Measurements from ENCODE around the gene KRTAP12-1. TPM values are rescaled to one million over a fixed set of nuclear protein-coding genes. Genes with fewer than 3 reads are reported as not detected.

Gene KRTAP12-1
- total and polyA plus RNA-seq, 9 of the 15 experiments (the other 6 are each of a cell fraction or from before 2014, with no cell fraction given): not detected

GRCh38 chr21:44677881-44678280 is 4.1 kb downstream of the KRTAP12-1 start (continued):
- TF ChIP-seq SNAPC5 (CRISPR knock-in tag; IDR thresholded peaks at IDR 0.05): no peak

DNA sequence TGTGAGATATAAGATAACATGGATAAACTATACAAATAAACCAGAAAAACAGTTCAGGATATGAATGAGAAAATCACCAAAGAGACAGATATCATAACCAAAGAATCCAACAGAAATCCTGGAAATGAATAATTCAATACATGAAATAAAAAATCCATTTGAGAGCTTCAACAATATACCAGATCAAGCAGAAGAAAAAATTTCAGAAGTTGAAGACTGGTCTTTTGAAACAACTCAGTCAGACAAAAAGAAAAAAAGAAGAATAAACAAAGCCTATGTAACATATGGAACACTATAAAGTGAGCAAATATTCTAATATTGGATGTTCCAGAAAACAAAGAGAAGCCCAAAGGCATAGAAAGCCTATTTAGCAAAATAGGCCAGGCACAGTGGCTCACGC is 10.1 kb downstream of the KRTAP12-1 start:
- no peaks in the 10 kb centered on the region for H3K79me2 ChIP-seq (ENCODE audit: control insufficient read depth, insufficient read depth, low read length)
- TF ChIP-seq CBX3 (IDR thresholded peaks at IDR 0.05; ENCODE audit: borderline replicate concordance in 1 of 2, low read length in 2 of 2) (0 out of 3 replicates have a peak, but pooled peaks of 1 of the 2 experiments have one; percentile 32), SIN3B (IDR thresholded peaks at IDR 0.05; ENCODE audit: low read depth) (no peak), ZNF280A (IDR thresholded peaks at IDR 0.05; ENCODE audit: low read depth, partially characterized antibody) (peak; percentile 63), ZNF583 (CRISPR knock-in tag; IDR thresholded peaks at IDR 0.05) (peak; percentile 95; the same call in 1 of the 2 replicates), ZSCAN29 (IDR thresholded peaks at IDR 0.05) (no peak), NFYB (IDR thresholded peaks at IDR 0.05; ENCODE audit: extremely low read depth, insufficient read length) (no peak), HLTF (IDR thresholded peaks at IDR 0.05) (0 out of 2 replicates have a peak, but pooled peaks have one; percentile 45), TRIM24 (IDR thresholded peaks at IDR 0.05) (0 out of 4 replicates have a peak, but pooled peaks of 1 of the 2 experiments have one; percentile 23), HBP1 (CRISPR knock-in tag; IDR thresholded peaks at IDR 0.05) (no peak), ZEB2 (IDR thresholded peaks at IDR 0.05) (peak; percentile 36; the same call in 1 of the 2 replicates), NUFIP1 (IDR thresholded peaks at IDR 0.05; ENCODE audit: partially characterized antibody) (no peak), TRIM28 (IDR thresholded peaks at IDR 0.05) (peak; percentile 86)
- TF ChIP-seq, protein P1, sequence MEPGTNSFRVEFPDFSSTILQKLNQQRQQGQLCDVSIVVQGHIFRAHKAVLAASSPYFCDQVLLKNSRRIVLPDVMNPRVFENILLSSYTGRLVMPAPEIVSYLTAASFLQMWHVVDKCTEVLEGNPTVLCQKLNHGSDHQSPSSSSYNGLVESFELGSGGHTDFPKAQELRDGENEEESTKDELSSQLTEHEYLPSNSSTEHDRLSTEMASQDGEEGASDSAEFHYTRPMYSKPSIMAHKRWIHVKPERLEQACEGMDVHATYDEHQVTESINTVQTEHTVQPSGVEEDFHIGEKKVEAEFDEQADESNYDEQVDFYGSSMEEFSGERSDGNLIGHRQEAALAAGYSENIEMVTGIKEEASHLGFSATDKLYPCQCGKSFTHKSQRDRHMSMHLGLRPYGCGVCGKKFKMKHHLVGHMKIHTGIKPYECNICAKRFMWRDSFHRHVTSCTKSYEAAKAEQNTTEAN (CRISPR knock-in tag; IDR thresholded peaks at IDR 0.05): no peak
- TF ChIP-seq, protein P2, sequence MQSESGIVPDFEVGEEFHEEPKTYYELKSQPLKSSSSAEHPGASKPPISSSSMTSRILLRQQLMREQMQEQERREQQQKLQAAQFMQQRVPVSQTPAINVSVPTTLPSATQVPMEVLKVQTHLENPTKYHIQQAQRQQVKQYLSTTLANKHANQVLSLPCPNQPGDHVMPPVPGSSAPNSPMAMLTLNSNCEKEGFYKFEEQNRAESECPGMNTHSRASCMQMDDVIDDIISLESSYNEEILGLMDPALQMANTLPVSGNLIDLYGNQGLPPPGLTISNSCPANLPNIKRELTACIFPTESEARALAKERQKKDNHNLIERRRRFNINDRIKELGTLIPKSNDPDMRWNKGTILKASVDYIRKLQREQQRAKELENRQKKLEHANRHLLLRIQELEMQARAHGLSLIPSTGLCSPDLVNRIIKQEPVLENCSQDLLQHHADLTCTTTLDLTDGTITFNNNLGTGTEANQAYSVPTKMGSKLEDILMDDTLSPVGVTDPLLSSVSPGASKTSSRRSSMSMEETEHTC (IDR thresholded peaks at IDR 0.05): no peak
- no peak overlapping the region for H3K27ac ChIP-seq (ENCODE audit: extremely low read depth, low read depth, low read length)
- in situ Hi-C loops (cut with MboI): no loop called here
- FAIRE-seq: no peak
- CTCF ChIA-PET (ENCODE audit: low intra/inter-chr PET ratio): no interaction called here
- no peak overlapping the region for H3K4me2 ChIP-seq (ENCODE audit: insufficient read depth, low read length)
- ATAC-seq: no peak
- intact Hi-C loops (cut with micrococcal nuclease): no loop called here
- H3K4me3 ChIP-seq: no peak overlapping the region
- no peaks in the 10 kb centered on the region for H3K9me1 ChIP-seq (ENCODE audit: control insufficient read depth, insufficient read depth, low read length)
- no peaks in the 10 kb centered on the region for H4K20me1 ChIP-seq (replicated peaks; ENCODE audit: control insufficient read depth, insufficient read depth, low read length)
- H3K9ac ChIP-seq (ENCODE audit: insufficient read depth in 1 of 2, low read depth in 2 of 2, low read length in 2 of 2): no peak overlapping the region
- H3K9me3 ChIP-seq (replicated peaks; ENCODE audit: control insufficient read depth, insufficient read depth, low read depth, low read length): peaks cover 4% of the 10 kb centered on the region
- H3K27me3 ChIP-seq (ENCODE audit: control insufficient read depth in 2 of 2, insufficient read depth in 2 of 2, low read length in 2 of 2): peaks cover 4 to 5% of the 10 kb centered on the region in 2 experiments; a peak in 4 of 5 replicates
- BruUV-seq (replicated peaks): no TSS peak
- no peak overlapping the region for H2AFZ ChIP-seq (ENCODE audit: low read depth, low read length)
- H3K4me1 ChIP-seq (replicated peaks in 1 of 2; ENCODE audit: control insufficient read depth in 2 of 2, insufficient read depth in 2 of 2, low read length in 2 of 2): no peaks in the 10 kb centered on the region
- no peaks in the 10 kb centered on the region for H3K36me3 ChIP-seq (ENCODE audit: control insufficient read depth, insufficient read depth, low read length)
- DNase-seq (ENCODE audit: extremely low read depth in 1 of 4, low spot score in 3 of 4): no peak
- POLR2A ChIA-PET: interaction anchor here (0.6 kb wide), 1 partner anchor 150 kb away, joined by 3 read pairs; no protein-coding TSS in a partner anchor
- 0% methylated on average over 1 of the region's 1 CpG for WGBS (ENCODE audit: insufficient coverage, low coverage, missing lambda C conversion rate)
